Sigmoid colon (tissue), 7 donors: Measurements from ENCODE around the gene SPOP. TPM values are rescaled to one million over a fixed set of nuclear protein-coding genes. Genes with fewer than 3 reads are reported as not detected.

Experiments
- DNase-seq: peaks from one replicate; pipeline ENCODE4 v3.0.0-alpha.2; 2019
- H3K27ac ChIP-seq, 4 donors: fragments of 200-600 bp; sonication (generic); one replicate each; pipeline ENCODE4 v1.5.1; 2016 to 2019; ENCODE audit warnings: mild to moderate bottlenecking in 1 of 4
- H3K27me3 ChIP-seq, 3 donors: fragments of 200-600 bp; sonication (generic); one replicate each; pipeline ENCODE4 v1.5.1; 2019; ENCODE audit warnings: mild to moderate bottlenecking in 1 of 3
- H3K36me3 ChIP-seq, 4 donors: fragments of 200-600 bp; sonication (generic); one replicate each; pipeline ENCODE4 v1.5.1; 2016 to 2019
- H3K4me1 ChIP-seq, 4 donors: fragments of 200-600 bp; sonication (generic); one replicate each; pipeline ENCODE4 v1.5.1; 2017 to 2019
- H3K4me3 ChIP-seq, 4 donors: fragments of 200-600 bp; sonication (generic); one replicate each; pipeline ENCODE4 v1.5.1; 2017 to 2019; ENCODE audit warnings: mild to moderate bottlenecking in 2 of 4, moderate library complexity in 1 of 4
- H3K9me3 ChIP-seq, 4 donors: fragments of 200-600 bp in 3 of 4; sonication (generic) in 3 of 4; one replicate each; pipeline versions ENCODE4 v1.5.1 to v1.6.1; 2013 to 2019
- CTCF ChIP-seq, 4 experiments: fragments of 450-650 bp in 3 of 4; fragments of 200-600 bp in 1 of 4; IDR thresholded peaks; one replicate each; pipeline ENCODE4 v1.5.1; 2016 to 2019; ENCODE audit warnings: antibody characterized with exemption in 4 of 4, mild to moderate bottlenecking in 3 of 4, moderate library complexity in 2 of 4
- EP300 ChIP-seq, 4 donors: sonication (generic); formaldehyde crosslinking; IDR thresholded peaks; one replicate each; pipeline ENCODE4 v1.6.1; 2017; ENCODE audit warnings: antibody characterized with exemption in 4 of 4
- POLR2A ChIP-seq, 2 donors: fragments of 450-650 bp; IDR thresholded peaks; one replicate each; pipeline ENCODE4 v1.6.1; 2016; ENCODE audit warnings: antibody characterized with exemption in 2 of 2, mild to moderate bottlenecking in 2 of 2, moderate library complexity in 2 of 2
- POLR2AphosphoS5 ChIP-seq, 4 donors: sonication (generic); formaldehyde crosslinking; IDR thresholded peaks; one replicate each; pipeline ENCODE4 v1.6.1; 2017; ENCODE audit warnings: antibody characterized with exemption in 4 of 4
- WGBS, 2 donors: extraction: QIAGEN DNeasy Blood & Tissue Kit; methylation state at CpG; one replicate each; pipeline ENCODE4 v1.1.7; 2013; 5-methylcytosine and 5-hydroxymethylcytosine counted together
- intact Hi-C: fragments of 100-400 bp; cut with DNase I; formaldehyde crosslinking; loops from one replicate; pipeline ENCODE4 v1.15.1; 2023
- polyA plus RNA-seq, 3 donors: library from polyadenylated mRNA; stranded (reverse); fragments of 200-250 nt; gene quantifications; one replicate each; pipeline ENCODE4 v1.2.3, GENCODE V29; 2013
- total RNA-seq, 4 donors: library from RNA; depleted of rRNA; stranded (reverse); fragments of >200 nt; gene quantifications; one replicate each; pipeline ENCODE4 v1.1.0, GENCODE V29; 2016
- donor health status: healthy with polysubstance abuse.
- donor health status: Bipolar disorder and iron deficiency.
- donor health status: healthy.

The SPOP gene
- total and polyA plus RNA-seq, 7 donors: 33.0 to 332 (median 226) TPM

- 82 to 84% methylated on average over 4 of the region's 4 CpGs for WGBS, 2 donors
- intact Hi-C loops: no loop called here
- H3K36me3 ChIP-seq: peaks cover 0 to 6% (median 0%) of the 10 kb centered on the region in 4 donors
- no peaks in the 10 kb centered on the region for H3K27me3 ChIP-seq
- no peaks in the 10 kb centered on the region for H3K9me3 ChIP-seq
- peak overlapping the region in 2 of 4 donors; percentile 7 for H3K4me3 ChIP-seq
- peak overlapping the region; percentile 54 to 98 (median 82) for H3K27ac ChIP-seq
- TF ChIP-seq EP300 (IDR thresholded peaks at IDR 0.05): no peak
- no peak for TF ChIP-seq CTCF (IDR thresholded peaks at IDR 0.05)
- H3K4me1 ChIP-seq: peaks cover 0 to 68% (median 61%) of the 10 kb centered on the region in 4 donors
- DNase-seq: no peak
Measured at GRCh38 chr17:49670641-49671040, 7.3 kb downstream of the SPOP start.

GRCh38 chr17:49670002-49670401, 7.9 kb downstream of the SPOP start:
- peaks cover 0 to 62% (median 55%) of the 10 kb centered on the region in 4 donors for H3K4me1 ChIP-seq
- peaks cover 0 to 2% (median 0%) of the 10 kb centered on the region in 4 donors for H3K36me3 ChIP-seq
- H3K9me3 ChIP-seq: no peaks in the 10 kb centered on the region
- WGBS, 2 donors: 51 to 67% methylated on average over 1 of the region's 1 CpG
- H3K27ac ChIP-seq: peak overlapping the region; percentile 54 to 98 (median 82)
- DNase-seq: no peak
- H3K27me3 ChIP-seq: no peaks in the 10 kb centered on the region
- TF ChIP-seq EP300 (IDR thresholded peaks at IDR 0.05) (no peak), POLR2AphosphoS5 (IDR thresholded peaks at IDR 0.05) (no peak), POLR2A (IDR thresholded peaks at IDR 0.05) (no peak), CTCF (IDR thresholded peaks at IDR 0.05) (no peak)
- intact Hi-C loops: no loop called here
- H3K4me3 ChIP-seq: peak overlapping the region in 1 of 4 donors; percentile 7

GRCh38 chr17:49667854-49668253, 10.0 kb downstream of the SPOP start:
- no peak for DNase-seq
- no peak overlapping the region for H3K4me3 ChIP-seq
- TF ChIP-seq EP300 (IDR thresholded peaks at IDR 0.05): no peak
- TF ChIP-seq POLR2A (IDR thresholded peaks at IDR 0.05): no peak
- no peak for TF ChIP-seq POLR2AphosphoS5 (IDR thresholded peaks at IDR 0.05)
- TF ChIP-seq CTCF (IDR thresholded peaks at IDR 0.05): no peak
- 83 to 94% methylated on average over 2 of the region's 2 CpGs for WGBS, 2 donors
- H3K36me3 ChIP-seq: no peaks in the 10 kb centered on the region
- no peaks in the 10 kb centered on the region for H3K27me3 ChIP-seq
- H3K9me3 ChIP-seq: no peaks in the 10 kb centered on the region
- H3K27ac ChIP-seq: peak overlapping the region in 3 of 4 donors; percentile 39 to 98 (median 45)
- peaks cover 0 to 64% (median 51%) of the 10 kb centered on the region in 4 donors for H3K4me1 ChIP-seq
- intact Hi-C loops: no loop called here

GRCh38 chr17:49664706-49665211, 13.1 kb downstream of the SPOP start:
- Histone ChIP-seq H3K4me1 (peaks cover 0 to 54% (median 40%) of the 10 kb centered on the region in 4 donors), H3K27ac (peak overlapping the region in 3 of 4 donors; percentile 23 to 42 (median 32)), H3K27me3 (no peaks in the 10 kb centered on the region), H3K4me3 (no peak overlapping the region), H3K9me3 (no peaks in the 10 kb centered on the region), H3K36me3 (no peaks in the 10 kb centered on the region)
- 28 to 59% methylated on average over 3 of the region's 3 CpGs for WGBS, 2 donors
- TF ChIP-seq CTCF (IDR thresholded peaks at IDR 0.05): no peak
- TF ChIP-seq POLR2AphosphoS5 (IDR thresholded peaks at IDR 0.05): no peak
- no peak for TF ChIP-seq POLR2A (IDR thresholded peaks at IDR 0.05)
- TF ChIP-seq EP300 (IDR thresholded peaks at IDR 0.05): no peak
- intact Hi-C loops: no loop called here
- DNase-seq: no peak
